ENCODE measurements around the gene ENTPD2.

The ENTPD2 gene

GRCh38 chr9:137080260-137081122, 26.6 kb upstream of the ENTPD2 start:
- in situ Hi-C loops (cut with MboI; ENCODE audit: low sequenced_read_pairs), result no loop called here

DNA sequence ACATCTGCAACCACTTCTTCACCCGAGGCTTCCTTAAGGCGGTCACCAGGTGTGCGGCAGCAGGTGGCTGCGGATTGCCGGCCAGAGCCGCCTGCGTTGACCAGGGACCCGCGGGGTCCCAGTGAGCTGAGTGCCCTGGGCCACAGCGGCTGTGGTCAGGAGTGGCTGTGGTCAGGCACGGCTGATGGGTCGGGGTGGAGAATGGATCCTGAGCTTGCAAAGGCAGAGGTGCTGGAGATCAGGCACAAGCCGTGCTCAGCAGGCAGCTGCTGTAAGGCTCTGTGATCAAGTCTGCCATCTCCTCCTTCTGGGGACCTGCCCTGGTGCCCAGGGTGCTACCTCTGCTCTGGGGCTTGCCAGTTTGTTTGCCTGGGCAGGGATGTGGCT, 25.5 kb upstream of the ENTPD2 start:
- in situ Hi-C loops (cut with MboI; ENCODE audit: low sequenced_read_pairs), result no loop called here

GRCh38 chr9:137078701-137079400, 25.0 kb upstream of the ENTPD2 start:
- in situ Hi-C loops (cut with MboI; ENCODE audit: low sequenced_read_pairs), result no loop called here

- in situ Hi-C loops (cut with MboI; ENCODE audit: low sequenced_read_pairs), result no loop called here
Measured at GRCh38 chr9:137077758-137078693, 24.2 kb upstream of the ENTPD2 start.

- in situ Hi-C loops (cut with MboI; ENCODE audit: low sequenced_read_pairs), result no loop called here
Measured at GRCh38 chr9:137077010-137077747, 23.3 kb upstream of the ENTPD2 start, which contains the start of gene UAP1L1. Gene UAP1L1, plus strand, starts transcription at chr9:137077517. Its CDS starts 16 bp downstream, at chr9:137077533.

GRCh38 chr9:137076636-137077009, 22.8 kb upstream of the ENTPD2 start:
- in situ Hi-C loops (cut with MboI; ENCODE audit: low sequenced_read_pairs), result no loop called here

GRCh38 chr9:137075275-137075775, 21.5 kb upstream of the ENTPD2 start:
- in situ Hi-C loops (cut with MboI; ENCODE audit: low sequenced_read_pairs), result no loop called here

DNA sequence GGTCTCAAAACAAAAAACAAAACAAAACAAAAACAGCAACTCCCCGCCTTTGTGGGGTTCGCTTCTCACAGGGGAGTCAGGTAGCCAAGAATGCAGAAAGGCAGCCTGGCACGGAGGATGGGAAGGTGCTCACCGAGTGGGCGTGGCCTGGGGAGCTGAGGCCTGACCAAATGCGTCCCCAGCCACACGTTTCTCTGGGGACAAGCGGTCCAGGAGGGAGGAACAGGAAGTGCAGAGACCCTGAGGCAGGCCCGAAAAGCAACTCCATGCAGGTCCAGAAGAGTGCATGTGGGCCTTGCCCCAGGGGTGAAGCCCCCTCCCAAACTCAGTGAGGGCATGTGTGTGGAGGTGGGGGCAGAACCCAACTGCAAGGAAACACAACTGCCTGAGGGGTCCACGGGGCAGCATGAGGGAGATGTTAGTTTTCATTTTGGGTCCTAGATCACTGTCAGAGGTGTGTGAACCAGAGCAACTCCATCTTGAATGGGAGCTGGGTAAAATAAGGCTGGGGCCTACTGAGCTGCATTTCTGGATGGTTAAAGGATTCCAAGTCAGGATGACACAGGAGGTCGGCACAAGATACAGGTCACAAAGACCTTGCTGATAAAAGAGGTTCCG, 20.9 kb upstream of the ENTPD2 start:
- in situ Hi-C loops (cut with MboI; ENCODE audit: low sequenced_read_pairs), result no loop called here

GRCh38 chr9:137073992-137074399, 20.1 kb upstream of the ENTPD2 start:
- in situ Hi-C loops (cut with MboI; ENCODE audit: low sequenced_read_pairs), result no loop called here

- in situ Hi-C loops (cut with MboI; ENCODE audit: low sequenced_read_pairs), result no loop called here
Measured at GRCh38 chr9:137071282-137071681, 17.4 kb upstream of the ENTPD2 start.

DNA sequence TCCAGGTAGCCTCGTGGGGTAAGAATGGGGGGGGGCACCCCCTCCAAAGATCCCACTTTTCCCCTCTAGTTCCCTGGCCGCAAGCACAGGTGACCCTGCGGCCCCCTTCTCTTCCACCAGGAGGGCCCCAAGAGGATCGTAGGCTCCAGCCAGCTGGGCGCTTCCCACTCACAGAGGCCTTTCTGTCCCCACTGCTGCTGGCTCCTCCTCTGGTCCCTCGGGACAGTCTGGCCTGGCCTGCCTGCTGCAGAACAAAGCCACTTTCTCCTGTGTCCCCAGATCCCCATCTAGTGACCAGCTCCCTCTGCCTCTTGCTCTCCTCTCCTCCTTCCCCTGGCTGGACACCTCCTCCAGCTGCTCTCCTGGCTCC, 17.0 kb upstream of the ENTPD2 start:
- in situ Hi-C loops (cut with MboI; ENCODE audit: low sequenced_read_pairs), result no loop called here

DNA sequence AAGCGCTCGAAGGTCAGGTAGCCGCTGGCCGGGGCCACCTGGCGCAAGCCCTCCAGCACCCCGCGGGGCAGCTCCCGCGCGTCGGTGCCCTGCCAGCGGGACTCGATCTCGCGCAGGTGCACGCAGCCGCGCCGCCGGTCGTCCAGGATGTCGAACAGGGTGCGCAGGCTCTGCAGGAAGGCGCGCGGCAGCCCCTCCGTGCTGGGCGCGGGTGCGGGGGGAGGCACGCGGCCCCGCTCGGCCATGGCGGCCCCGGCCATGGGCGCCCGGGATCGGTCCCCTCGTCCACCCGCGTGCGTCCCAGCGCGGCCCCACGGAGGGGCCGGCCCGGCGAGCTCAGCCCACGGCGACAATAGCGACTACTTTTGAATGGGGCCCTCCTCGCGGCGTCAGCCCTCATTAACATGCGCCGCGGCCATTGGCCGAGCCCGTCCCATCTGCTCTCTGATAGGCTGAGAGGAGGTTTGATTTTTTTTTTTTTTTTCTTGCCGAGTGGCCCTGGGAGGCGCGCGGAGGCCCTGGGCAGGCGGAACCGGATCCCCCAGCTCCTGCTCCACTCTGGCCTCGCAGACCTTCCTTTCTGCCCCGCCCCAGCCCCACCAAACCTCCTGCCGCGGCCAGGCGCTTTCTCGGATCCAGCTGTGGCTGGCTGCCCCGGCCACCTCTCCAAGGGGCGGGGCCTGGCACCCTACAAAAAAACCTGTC, 16.5 kb upstream of the ENTPD2 start, which contains the start of gene SAPCD2:
SAPCD2 (minus strand) TSS at position 357 of the 705 bp plus-strand sequence; CDS start at position 260, 97 bp downstream.
- in situ Hi-C loops (cut with MboI; ENCODE audit: low sequenced_read_pairs), result no loop called here

DNA sequence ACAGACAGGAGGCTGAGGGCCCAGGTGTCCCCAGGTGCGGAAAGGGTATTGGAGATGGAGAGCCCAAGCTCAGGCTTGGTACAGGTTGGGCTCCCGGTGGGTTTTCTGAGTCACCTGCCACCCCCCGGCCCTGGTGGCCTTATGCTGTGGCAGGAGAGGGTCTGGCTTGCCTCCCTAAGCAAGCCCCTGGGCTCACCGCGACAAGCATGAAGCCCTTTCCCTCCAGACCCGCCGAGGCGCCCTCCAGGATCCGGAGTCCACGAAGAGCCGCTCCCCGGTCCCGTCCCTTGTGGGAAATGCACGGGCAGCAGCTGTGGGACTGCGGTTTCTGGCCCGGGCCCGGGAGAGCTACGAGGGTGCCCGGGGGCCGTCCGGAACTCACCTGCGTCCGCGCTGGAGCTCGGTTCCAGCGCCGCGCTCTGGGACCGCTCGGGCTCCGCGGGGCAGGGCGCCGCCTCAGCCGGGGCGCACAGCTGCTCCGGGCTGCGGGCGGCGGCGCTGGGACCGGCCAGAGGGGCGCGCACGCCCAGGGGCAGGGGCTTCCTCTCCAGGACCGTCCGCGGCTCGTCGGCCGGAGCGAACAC, 15.7 kb upstream of the ENTPD2 start:
- in situ Hi-C loops (cut with MboI; ENCODE audit: low sequenced_read_pairs), result no loop called here

GRCh38 chr9:137068539-137069507, 15.0 kb upstream of the ENTPD2 start:
- in situ Hi-C loops (cut with MboI; ENCODE audit: low sequenced_read_pairs), result no loop called here

- in situ Hi-C loops (cut with MboI; ENCODE audit: low sequenced_read_pairs), result no loop called here
Measured at GRCh38 chr9:137067860-137068538, 14.1 kb upstream of the ENTPD2 start.

DNA sequence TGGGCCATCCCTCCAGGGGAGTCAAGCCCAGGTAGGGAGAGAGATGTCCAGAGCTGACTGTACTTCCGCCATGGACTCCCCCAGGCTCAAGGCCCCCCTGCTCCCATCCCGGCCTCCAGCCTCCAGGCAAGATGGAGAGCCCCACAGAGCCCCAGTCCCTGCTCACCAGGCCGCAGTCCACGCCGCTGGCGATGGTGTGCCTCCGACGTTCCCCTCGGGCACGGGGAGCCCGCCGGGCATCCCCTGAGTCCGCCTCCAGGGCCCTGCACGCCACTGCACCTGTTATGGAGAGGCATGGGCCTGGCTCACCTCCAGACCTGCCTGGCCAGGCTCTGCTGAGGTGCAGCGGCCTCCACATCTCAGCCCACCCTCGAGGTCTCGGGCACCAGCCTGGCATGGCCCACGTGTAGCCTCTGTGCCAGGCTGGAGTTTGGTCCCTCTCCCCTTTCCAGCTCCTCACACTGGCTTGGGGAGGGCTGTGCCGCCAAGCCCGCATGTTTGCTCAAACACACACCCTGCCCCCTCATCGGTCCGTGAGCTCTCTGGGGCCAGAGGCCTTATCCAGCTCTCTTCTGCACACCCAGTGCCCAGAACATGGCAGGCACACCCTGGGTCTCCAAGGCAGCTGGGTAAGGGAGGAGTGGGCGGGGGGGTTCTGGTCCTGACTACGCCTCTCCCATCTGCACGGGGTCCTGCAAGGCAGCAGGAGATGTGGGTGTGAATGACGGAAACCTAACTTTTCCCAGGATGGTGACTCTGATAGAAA, 12.4 kb upstream of the ENTPD2 start:
- in situ Hi-C loops (cut with MboI; ENCODE audit: low sequenced_read_pairs), result no loop called here

Measured in hTERT RPE-1 (cell line).